Tibial nerve (tissue), 4 donors: ENCODE measurements around the gene DNM3.

Source experiments
- CTCF ChIP-seq, 5 experiments: fragments of 200-600 bp in 3 of 5; fragments of 450-650 bp in 2 of 5; sonication (generic) in 3 of 5; IDR thresholded peaks; one replicate each; pipeline ENCODE4 v1.5.1; 2016 to 2019; ENCODE audit warnings: antibody characterized with exemption in 5 of 5, mild to moderate bottlenecking in 3 of 5, moderate library complexity in 2 of 5
- EP300 ChIP-seq, 2 donors: sonication (generic); formaldehyde crosslinking; IDR thresholded peaks; one replicate each; pipeline ENCODE4 v1.6.1; 2017; ENCODE audit warnings: antibody characterized with exemption in 2 of 2, mild to moderate bottlenecking in 1 of 2
- POLR2A ChIP-seq, 2 donors: fragments of 450-650 bp; IDR thresholded peaks; one replicate each; pipeline ENCODE4 v1.6.1; 2017; ENCODE audit warnings: antibody characterized with exemption in 2 of 2, mild to moderate bottlenecking in 2 of 2, moderate library complexity in 2 of 2

DNA sequence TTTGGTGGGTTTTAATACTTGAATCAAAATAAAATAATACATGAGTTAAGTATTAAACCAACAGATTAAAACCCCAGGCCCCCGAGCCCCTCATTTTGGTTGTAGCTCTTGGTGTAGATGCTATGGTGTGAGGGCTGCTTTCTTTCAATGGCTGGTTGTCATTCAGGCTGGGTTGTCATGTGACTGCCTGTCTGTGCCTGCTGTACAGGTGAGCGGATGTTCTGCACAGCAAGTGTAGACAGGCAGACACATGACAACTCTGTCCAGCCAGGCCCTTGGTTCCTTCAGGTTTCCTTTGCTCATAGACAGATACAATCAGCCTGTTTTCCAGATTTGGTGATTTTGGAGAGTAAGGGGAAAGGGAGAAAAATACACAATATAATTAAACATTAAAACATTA lies 297.3 kb downstream of the DNM3 start:
- no peak for TF ChIP-seq CTCF (IDR thresholded peaks at IDR 0.05)
- TF ChIP-seq POLR2A (IDR thresholded peaks at IDR 0.05), result no peak
- TF ChIP-seq EP300 (IDR thresholded peaks at IDR 0.05), result no peak
